ENCODE data around the gene EZH2.

- no peak for TF ChIP-seq CTCF (IDR thresholded peaks at IDR 0.05; ENCODE audit: extremely low read depth in 1 of 2, insufficient read depth in 1 of 2, low read depth in 1 of 2, low read length in 2 of 2)
- no peak for TF ChIP-seq POLR2A (IDR thresholded peaks at IDR 0.05; ENCODE audit: low read depth, low read length)
- TF ChIP-seq JUN (IDR thresholded peaks at IDR 0.05; ENCODE audit: borderline replicate concordance, insufficient read depth, insufficient read length, low read depth) = no peak
- TF ChIP-seq EZH2 (IDR thresholded peaks at IDR 0.05; ENCODE audit: borderline replicate concordance, low read depth, low read length, severe bottlenecking) = no peak
- TF ChIP-seq MAX (IDR thresholded peaks at IDR 0.05; ENCODE audit: insufficient read depth, insufficient read length) = no peak
These were observed 18.8 kb downstream of the EZH2 start for GRCh38 chr7:148865283-148865682.
